ENCODE measurements around the gene NSDHL.

GRCh38 chrX:152912106-152912505, 81.2 kb downstream of the NSDHL start:
- TF ChIP-seq CTCF (IDR thresholded peaks at IDR 0.05): peak; percentile 18; the same call in 1 of the 2 replicates
- no peak for TF ChIP-seq ZFX (IDR thresholded peaks at IDR 0.05; ENCODE audit: borderline replicate concordance)
